GM13977 (cell line): Measurements from ENCODE around the gene ADCY5.
"Not testable (repeated sequence)": the region's sequence is repeated elsewhere in the genome, so short reads cannot be mapped to it uniquely, and the experiment has no call there.

Experiments used
- DNase-seq: peaks from one replicate; pipeline ENCODE4 v3.0.0; 2012; ENCODE audit warnings: low spot score
- CTCF ChIP-seq: IDR thresholded peaks from 2 replicates; pipeline ENCODE4 v1.5.1; 2012; ENCODE audit warnings: mild to moderate bottlenecking, control low read depth; ENCODE audit not compliant: insufficient read depth; ENCODE audit errors: extremely low read depth, missing control alignments
- in situ Hi-C: fragments of 300-500 bp; cut with MboI; formaldehyde crosslinking; loops from one replicate; pipeline ENCODE4 v1.12.0; 2022; ENCODE audit warnings: low sequenced_read_pairs, low pct_unique_long_range_greater_than_20kb, mixed read lengths, inconsistent platforms; ENCODE audit not compliant: unreplicated experiment

ADCY5 gene

DNA sequence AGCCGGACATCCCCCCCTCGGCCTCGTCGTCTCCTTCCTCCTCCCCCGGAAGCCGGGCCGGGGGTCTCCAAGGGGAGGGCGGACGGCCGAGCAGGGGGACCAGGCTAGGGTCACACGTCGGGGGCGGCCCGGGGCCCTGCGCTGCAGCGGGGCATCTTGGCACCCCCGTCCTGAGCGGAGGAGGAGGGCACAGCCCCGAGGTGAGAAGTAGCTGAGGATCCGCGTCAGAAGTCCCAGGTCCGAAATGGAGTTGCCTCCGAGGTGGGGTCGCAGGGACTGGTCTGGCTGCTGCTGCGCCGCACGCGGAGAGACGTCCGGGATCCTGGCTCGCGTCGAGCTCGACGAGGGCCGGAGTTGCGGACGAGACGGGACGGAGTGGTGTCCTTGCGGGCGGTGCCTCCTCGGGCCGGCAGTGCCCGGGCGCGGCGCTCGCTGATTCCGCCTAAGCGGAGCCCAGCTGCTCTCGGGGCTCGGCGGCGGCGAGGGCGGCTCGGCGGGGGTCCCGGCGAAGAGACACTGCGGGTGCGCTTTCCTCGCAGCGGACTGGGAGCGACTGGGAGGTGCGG is at the start of gene ADCY5:
Gene ADCY5, minus strand, starts transcription at position 555 of the 566 bp plus-strand sequence. Its CDS starts 545 bp downstream, at position 10.
- in situ Hi-C loops, result no loop called here
- TF ChIP-seq CTCF, result no peak
- peak; percentile 48 for DNase-seq

- DNase-seq, result no peak
- in situ Hi-C loops, result no loop called here
- TF ChIP-seq CTCF, result no peak
These were observed 45.0 kb upstream of the ADCY5 start for GRCh38 chr3:123493912-123494311.

DNA sequence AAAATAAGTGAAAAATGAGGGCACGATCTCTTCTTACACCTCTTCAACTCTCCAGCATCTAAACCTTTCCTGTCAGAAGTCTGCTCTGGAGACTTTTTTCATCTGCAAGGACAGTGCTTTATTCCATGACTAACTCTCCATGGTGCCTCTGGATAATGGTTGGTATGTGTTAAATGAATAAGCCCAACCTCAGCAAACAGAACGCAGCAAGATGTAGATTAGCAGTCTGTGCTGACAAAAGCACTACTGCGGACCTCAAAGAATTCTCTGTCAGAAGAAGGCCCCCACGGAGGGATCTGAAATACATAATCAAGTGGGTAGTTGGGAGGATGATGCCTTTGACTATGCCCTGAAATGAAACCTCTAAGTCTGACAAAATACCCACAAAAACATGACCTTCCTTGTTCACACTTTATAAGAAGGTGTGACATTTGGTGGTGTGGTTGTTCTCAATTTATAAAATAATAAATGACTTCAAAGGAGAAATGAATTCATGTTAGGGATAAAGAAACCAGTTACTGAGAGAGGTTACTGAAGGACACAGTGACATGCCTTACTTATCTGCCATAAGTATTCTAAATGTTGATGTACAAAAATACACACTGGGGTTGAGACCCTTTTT is 43.2 kb upstream of the ADCY5 start:
- TF ChIP-seq CTCF, result no peak
- DNase-seq, result no peak
- in situ Hi-C loops, result no loop called here

- DNase-seq, result peak; percentile 75
- in situ Hi-C loops, result no loop called here
- peak; percentile 90 for TF ChIP-seq CTCF
These were observed 40.6 kb upstream of the ADCY5 start for GRCh38 chr3:123489400-123490004.

- DNase-seq, result no peak
- no peak for TF ChIP-seq CTCF
- in situ Hi-C loops, result no loop called here
These were observed 39.9 kb upstream of the ADCY5 start for GRCh38 chr3:123488645-123489347.

GRCh38 chr3:123487063-123487462 is 38.2 kb upstream of the ADCY5 start:
- DNase-seq, in situ Hi-C loops: not testable (repeated sequence)

DNA sequence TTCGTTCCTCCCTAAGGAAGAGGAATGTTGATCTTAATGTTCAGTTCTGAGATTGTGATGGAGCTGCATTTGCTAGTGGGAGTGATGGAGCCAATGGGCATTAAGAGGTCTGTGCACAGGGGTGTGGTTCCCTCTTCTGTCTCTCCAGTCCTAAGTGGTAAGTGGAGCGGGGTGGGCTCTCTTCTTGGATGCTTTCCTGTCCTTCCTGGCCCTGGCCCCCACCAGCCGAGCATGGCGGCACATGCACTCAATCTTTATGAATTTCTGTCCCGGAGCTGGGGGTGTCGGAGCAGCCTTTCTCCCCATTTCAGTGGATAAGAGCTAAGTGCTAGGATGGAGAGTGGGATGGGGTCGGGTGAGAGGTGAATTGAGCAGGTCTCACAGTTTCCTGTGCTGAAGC is 37.6 kb upstream of the ADCY5 start:
- no peak for TF ChIP-seq CTCF
- in situ Hi-C loops, result no loop called here
- DNase-seq, result no peak
